Liver (tissue), 9 donors: ENCODE data around the gene SGO1. TPM values are rescaled to one million over a fixed set of nuclear protein-coding genes. Genes with fewer than 3 reads are reported as not detected.

Source experiments
- DNase-seq: peaks from one replicate; pipeline ENCODE4 v3.0.0-alpha.2; 2017; ENCODE audit warnings: low spot score
- H3K27ac ChIP-seq, 2 donors: one replicate each; pipeline ENCODE4 v1.7.0; 2013; ENCODE audit warnings: inconsistent platforms in 2 of 2, low read length in 2 of 2, control low read depth in 1 of 2, low read depth in 1 of 2, mild to moderate bottlenecking in 1 of 2
- H3K27me3 ChIP-seq, 4 donors: one replicate each; pipeline versions ENCODE4 v1.6.1 to v1.7.0; 2013; ENCODE audit warnings: low read length in 3 of 4, inconsistent platforms in 1 of 4, mild to moderate bottlenecking in 1 of 4, moderate library complexity in 1 of 4; ENCODE audit not compliant: control insufficient read depth in 4 of 4, insufficient read depth in 4 of 4
- H3K36me3 ChIP-seq, 4 donors: one replicate each; pipeline versions ENCODE4 v1.6.1 to v1.7.0; 2013; ENCODE audit warnings: low read length in 3 of 4, mild to moderate bottlenecking in 3 of 4, low read depth in 1 of 4, moderate library complexity in 1 of 4; ENCODE audit not compliant: control insufficient read depth in 4 of 4, insufficient read depth in 3 of 4
- H3K4me1 ChIP-seq, 4 donors: one replicate each; pipeline versions ENCODE4 v1.6.1 to v1.7.0; 2013; ENCODE audit warnings: low read length in 3 of 4, mild to moderate bottlenecking in 3 of 4, moderate library complexity in 1 of 4; ENCODE audit not compliant: control insufficient read depth in 4 of 4, insufficient read depth in 4 of 4
- H3K4me3 ChIP-seq, 3 donors: one replicate each; pipeline versions ENCODE4 v1.6.1 to v1.7.0; 2013; ENCODE audit warnings: low read length in 3 of 3, control low read depth in 1 of 3, low read depth in 1 of 3, mild to moderate bottlenecking in 1 of 3
- H3K9ac ChIP-seq, 2 donors: one replicate each; pipeline ENCODE4 v1.7.0; 2013; ENCODE audit warnings: low read length in 2 of 2, mild to moderate bottlenecking in 2 of 2, moderate library complexity in 2 of 2, control low read depth in 1 of 2, low read depth in 1 of 2
- H3K9me3 ChIP-seq, 4 donors: one replicate each; pipeline versions ENCODE4 v1.6.1 to v1.7.0; 2013; ENCODE audit warnings: low read length in 3 of 4; ENCODE audit not compliant: control insufficient read depth in 4 of 4
- FOXA1 ChIP-seq: IDR thresholded peaks from 2 replicates; pipeline ENCODE4 v1.6.1; 2016; ENCODE audit warnings: antibody characterized with exemption
- FOXA2 ChIP-seq: IDR thresholded peaks from 2 replicates; pipeline ENCODE4 v1.6.1; 2016; ENCODE audit warnings: antibody characterized with exemption
- GABPA ChIP-seq, 2 donors: IDR thresholded peaks in 1 of 2; conservative IDR thresholded peaks in 1 of 2; 2 replicates each; pipeline ENCODE4 v1.6.1; 2016; ENCODE audit warnings: antibody characterized with exemption in 2 of 2, mild to moderate bottlenecking in 1 of 2, moderate library complexity in 1 of 2
- HNF4A ChIP-seq, 2 donors: conservative IDR thresholded peaks; 2 replicates each; pipeline ENCODE4 v1.6.1; 2016; ENCODE audit warnings: antibody characterized with exemption in 2 of 2, mild to moderate bottlenecking in 2 of 2
- HNF4G ChIP-seq: IDR thresholded peaks from 2 replicates; pipeline ENCODE4 v1.6.1; 2016; ENCODE audit warnings: antibody characterized with exemption
- JUND ChIP-seq, 2 donors: IDR thresholded peaks; 2 replicates each; pipeline ENCODE4 v1.6.1; 2016; ENCODE audit warnings: antibody characterized with exemption in 2 of 2
- MAX ChIP-seq: IDR thresholded peaks from 2 replicates; pipeline ENCODE4 v1.6.1; 2016; ENCODE audit warnings: antibody characterized with exemption
- NR2F2 ChIP-seq: IDR thresholded peaks from 2 replicates; pipeline ENCODE4 v1.6.1; 2016; ENCODE audit warnings: antibody characterized with exemption
- RAD21 ChIP-seq, 2 donors: IDR thresholded peaks; 2 replicates each; pipeline ENCODE4 v1.6.1; 2016; ENCODE audit warnings: antibody characterized with exemption in 2 of 2, mild to moderate bottlenecking in 2 of 2
- SP1 ChIP-seq: IDR thresholded peaks from 2 replicates; pipeline ENCODE4 v1.6.1; 2018; ENCODE audit warnings: antibody characterized with exemption, mild to moderate bottlenecking
- TAF1 ChIP-seq: conservative IDR thresholded peaks from 2 replicates; pipeline ENCODE4 v1.6.1; 2016; ENCODE audit warnings: antibody characterized with exemption, mild to moderate bottlenecking
- YY1 ChIP-seq: IDR thresholded peaks from 2 replicates; pipeline ENCODE4 v1.6.1; 2016; ENCODE audit warnings: antibody characterized with exemption, mild to moderate bottlenecking
- ZBTB33 ChIP-seq: IDR thresholded peaks from 2 replicates; pipeline ENCODE4 v1.6.1; 2016; ENCODE audit warnings: antibody characterized with exemption
- WGBS: extraction: QIAGEN DNeasy Blood & Tissue Kit; methylation state at CpG from one replicate; pipeline ENCODE4 v1.1.7; 2013; 5-methylcytosine and 5-hydroxymethylcytosine counted together
- polyA plus RNA-seq, 2 donors: library from polyadenylated mRNA; stranded (reverse) in 1 of 2; unstranded in 1 of 2; fragments of 200-250 nt in 1 of 2; fragments of >200 nt in 1 of 2; fragmentation: Nextera tagmentation in 1 of 2; extraction: Ambion mirVana in 1 of 2; gene quantifications; one replicate each; pipeline versions ENCODE4 v1.2.1 to v1.2.3, GENCODE V29; 2013 to 2015
- total RNA-seq, 2 donors: library from RNA; depleted of rRNA; stranded (reverse); fragments of >200 nt; gene quantifications; one replicate each; pipeline ENCODE4 v1.2.3, GENCODE V29; 2014
- TF ChIP-seq, protein P1 (sequence below): IDR thresholded peaks from 2 replicates; pipeline ENCODE4 v1.6.1; 2016; ENCODE audit warnings: antibody characterized with exemption, mild to moderate bottlenecking
- TF ChIP-seq, protein P2 (sequence below): fragments of 150-350 bp; IDR thresholded peaks from 2 replicates; pipeline ENCODE4 v1.5.1; 2017; ENCODE audit warnings: improper control_type of control experiment, low read depth, low read length; ENCODE audit not compliant: missing input control
- donor health status: healthy.
- donor health status: healthy.
- donor health status: healthy.
- donor health status: healthy.
- donor health status: healthy.

SGO1 gene
- total and polyA plus RNA-seq, 4 donors = 0.42 to 9.6 (median 0.71) TPM

DNA sequence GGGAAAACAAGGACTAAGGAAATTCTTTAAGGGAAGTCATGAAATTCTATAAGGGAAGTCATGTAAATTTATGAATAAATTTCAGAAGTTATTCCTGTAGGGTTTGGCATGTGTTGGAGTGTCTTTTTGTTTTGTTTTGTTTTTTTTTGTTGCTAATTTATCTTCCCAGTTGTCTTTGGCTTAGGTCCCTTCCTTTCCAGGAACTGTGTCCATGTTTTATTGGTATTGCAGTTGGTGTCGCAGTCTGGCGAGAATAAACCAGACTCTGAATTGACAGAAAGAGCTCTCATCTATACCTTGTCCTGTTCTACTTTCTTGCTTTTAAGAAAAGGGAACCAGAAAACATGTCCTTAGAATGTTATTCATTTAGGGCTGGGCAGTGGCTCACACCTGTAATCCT is 57.6 kb downstream of the SGO1 start:
- no peak for DNase-seq
- no peak overlapping the region for H3K9ac ChIP-seq
- H3K4me1 ChIP-seq = no peaks in the 10 kb centered on the region
- H3K36me3 ChIP-seq = peaks cover 3 to 21% (median 13%) of the 10 kb centered on the region in 4 donors
- no peaks in the 10 kb centered on the region for H3K9me3 ChIP-seq
- no peak overlapping the region for H3K27ac ChIP-seq
- no peak overlapping the region for H3K4me3 ChIP-seq
- 72% methylated on average over 2 of the region's 2 CpGs for WGBS
- no peak for TF ChIP-seq RAD21 (IDR thresholded peaks at IDR 0.05)
- no peak for TF ChIP-seq YY1
- TF ChIP-seq, protein P1, sequence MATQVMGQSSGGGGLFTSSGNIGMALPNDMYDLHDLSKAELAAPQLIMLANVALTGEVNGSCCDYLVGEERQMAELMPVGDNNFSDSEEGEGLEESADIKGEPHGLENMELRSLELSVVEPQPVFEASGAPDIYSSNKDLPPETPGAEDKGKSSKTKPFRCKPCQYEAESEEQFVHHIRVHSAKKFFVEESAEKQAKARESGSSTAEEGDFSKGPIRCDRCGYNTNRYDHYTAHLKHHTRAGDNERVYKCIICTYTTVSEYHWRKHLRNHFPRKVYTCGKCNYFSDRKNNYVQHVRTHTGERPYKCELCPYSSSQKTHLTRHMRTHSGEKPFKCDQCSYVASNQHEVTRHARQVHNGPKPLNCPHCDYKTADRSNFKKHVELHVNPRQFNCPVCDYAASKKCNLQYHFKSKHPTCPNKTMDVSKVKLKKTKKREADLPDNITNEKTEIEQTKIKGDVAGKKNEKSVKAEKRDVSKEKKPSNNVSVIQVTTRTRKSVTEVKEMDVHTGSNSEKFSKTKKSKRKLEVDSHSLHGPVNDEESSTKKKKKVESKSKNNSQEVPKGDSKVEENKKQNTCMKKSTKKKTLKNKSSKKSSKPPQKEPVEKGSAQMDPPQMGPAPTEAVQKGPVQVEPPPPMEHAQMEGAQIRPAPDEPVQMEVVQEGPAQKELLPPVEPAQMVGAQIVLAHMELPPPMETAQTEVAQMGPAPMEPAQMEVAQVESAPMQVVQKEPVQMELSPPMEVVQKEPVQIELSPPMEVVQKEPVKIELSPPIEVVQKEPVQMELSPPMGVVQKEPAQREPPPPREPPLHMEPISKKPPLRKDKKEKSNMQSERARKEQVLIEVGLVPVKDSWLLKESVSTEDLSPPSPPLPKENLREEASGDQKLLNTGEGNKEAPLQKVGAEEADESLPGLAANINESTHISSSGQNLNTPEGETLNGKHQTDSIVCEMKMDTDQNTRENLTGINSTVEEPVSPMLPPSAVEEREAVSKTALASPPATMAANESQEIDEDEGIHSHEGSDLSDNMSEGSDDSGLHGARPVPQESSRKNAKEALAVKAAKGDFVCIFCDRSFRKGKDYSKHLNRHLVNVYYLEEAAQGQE = no peak
- no peak for TF ChIP-seq MAX
- no peak for TF ChIP-seq GABPA (IDR thresholded peaks at IDR 0.05 in 1 of 2, conservative IDR thresholded peaks at IDR 0.05 in 1 of 2)
- TF ChIP-seq SP1 = no peak
- no peak for TF ChIP-seq TAF1
- TF ChIP-seq FOXA2 = no peak
- no peak for TF ChIP-seq NR2F2
- TF ChIP-seq HNF4A (conservative IDR thresholded peaks at IDR 0.05) = no peak
- H3K27me3 ChIP-seq = no peaks in the 10 kb centered on the region

DNA sequence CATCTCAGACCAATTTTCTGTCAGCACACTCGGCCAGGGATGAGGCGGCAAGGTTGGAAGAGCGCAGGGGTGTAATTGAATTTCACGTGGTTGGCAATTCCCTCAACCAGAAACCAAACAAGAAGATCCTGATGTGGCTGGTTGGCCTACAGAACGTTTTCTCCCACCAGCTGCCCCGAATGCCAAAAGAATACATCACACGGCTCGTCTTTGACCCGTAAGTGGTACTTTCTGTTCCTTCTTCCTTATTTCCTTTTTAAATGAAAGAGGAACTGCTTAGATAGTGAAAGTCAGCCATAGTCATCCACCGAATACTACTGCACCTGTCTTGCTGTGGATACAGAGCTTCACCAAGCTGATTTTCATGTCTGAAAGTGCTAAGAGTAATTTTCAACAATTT is 60.1 kb downstream of the SGO1 start:
- H3K9me3 ChIP-seq = no peaks in the 10 kb centered on the region
- no peaks in the 10 kb centered on the region for H3K27me3 ChIP-seq
- no peak for DNase-seq
- H3K36me3 ChIP-seq = peaks cover 3 to 30% (median 23%) of the 10 kb centered on the region in 4 donors
- no peak overlapping the region for H3K9ac ChIP-seq
- no peak overlapping the region for H3K27ac ChIP-seq
- TF ChIP-seq JUND (IDR thresholded peaks at IDR 0.05) = no peak
- TF ChIP-seq SP1 = no peak
- WGBS = 87% methylated on average over 10 of the region's 10 CpGs
- no peak overlapping the region for H3K4me3 ChIP-seq
- no peaks in the 10 kb centered on the region for H3K4me1 ChIP-seq

- no peaks in the 10 kb centered on the region for H3K9me3 ChIP-seq
- H3K9ac ChIP-seq = no peak overlapping the region
- DNase-seq = no peak
- peaks cover 3 to 34% (median 26%) of the 10 kb centered on the region in 4 donors for H3K36me3 ChIP-seq
- 91% methylated on average over 4 of the region's 4 CpGs for WGBS
- H3K4me1 ChIP-seq = no peaks in the 10 kb centered on the region
- no peak overlapping the region for H3K4me3 ChIP-seq
- H3K27ac ChIP-seq = no peak overlapping the region
- no peaks in the 10 kb centered on the region for H3K27me3 ChIP-seq
- TF ChIP-seq RAD21 (IDR thresholded peaks at IDR 0.05) (no peak), NR2F2 (no peak), FOXA1 (no peak), GABPA (IDR thresholded peaks at IDR 0.05 in 1 of 2, conservative IDR thresholded peaks at IDR 0.05 in 1 of 2) (no peak), SP1 (no peak), ZBTB33 (no peak), YY1 (no peak), FOXA2 (no peak), MAX (no peak), HNF4A (conservative IDR thresholded peaks at IDR 0.05) (no peak), JUND (IDR thresholded peaks at IDR 0.05) (no peak), TAF1 (no peak), HNF4G (no peak)
- TF ChIP-seq, protein P1 = no peak
- TF ChIP-seq, protein P2, sequence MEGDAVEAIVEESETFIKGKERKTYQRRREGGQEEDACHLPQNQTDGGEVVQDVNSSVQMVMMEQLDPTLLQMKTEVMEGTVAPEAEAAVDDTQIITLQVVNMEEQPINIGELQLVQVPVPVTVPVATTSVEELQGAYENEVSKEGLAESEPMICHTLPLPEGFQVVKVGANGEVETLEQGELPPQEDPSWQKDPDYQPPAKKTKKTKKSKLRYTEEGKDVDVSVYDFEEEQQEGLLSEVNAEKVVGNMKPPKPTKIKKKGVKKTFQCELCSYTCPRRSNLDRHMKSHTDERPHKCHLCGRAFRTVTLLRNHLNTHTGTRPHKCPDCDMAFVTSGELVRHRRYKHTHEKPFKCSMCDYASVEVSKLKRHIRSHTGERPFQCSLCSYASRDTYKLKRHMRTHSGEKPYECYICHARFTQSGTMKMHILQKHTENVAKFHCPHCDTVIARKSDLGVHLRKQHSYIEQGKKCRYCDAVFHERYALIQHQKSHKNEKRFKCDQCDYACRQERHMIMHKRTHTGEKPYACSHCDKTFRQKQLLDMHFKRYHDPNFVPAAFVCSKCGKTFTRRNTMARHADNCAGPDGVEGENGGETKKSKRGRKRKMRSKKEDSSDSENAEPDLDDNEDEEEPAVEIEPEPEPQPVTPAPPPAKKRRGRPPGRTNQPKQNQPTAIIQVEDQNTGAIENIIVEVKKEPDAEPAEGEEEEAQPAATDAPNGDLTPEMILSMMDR = no peak
Measured at GRCh38 chr3:20125289-20125688, 60.7 kb downstream of the SGO1 start.
